Activated CD8-positive, alpha-beta memory T cell treated with anti-CD3 and anti-CD28 coated beads, Interleukin-2, amount 50 U/mL, for 1 hour (primary cell): ENCODE measurements around the gene TMBIM6.
"Not testable (repeated sequence)": the region's sequence is repeated elsewhere in the genome, so short reads cannot be mapped to it uniquely, and the experiment has no call there.

Source experiments
- DNase-seq: peaks from one replicate; pipeline ENCODE4 v3.0.0-alpha.2; 2020; ENCODE audit errors: extremely low read depth

Gene TMBIM6

GRCh38 chr12:49776858-49777257 is 35.5 kb downstream of the TMBIM6 start:
- no peak for DNase-seq

GRCh38 chr12:49777341-49777740 is 36.0 kb downstream of the TMBIM6 start:
- no peak for DNase-seq

- no peak for DNase-seq
Observed at GRCh38 chr12:49777800-49778748, 36.7 kb downstream of the TMBIM6 start.

- DNase-seq, result no peak
Observed at GRCh38 chr12:49779581-49779980, 38.2 kb downstream of the TMBIM6 start.

- DNase-seq, result not testable (repeated sequence)
Observed at GRCh38 chr12:49780914-49781313, 39.6 kb downstream of the TMBIM6 start.

GRCh38 chr12:49783917-49784676 is 42.7 kb downstream of the TMBIM6 start:
- DNase-seq, result no peak

GRCh38 chr12:49784756-49785409 is 43.5 kb downstream of the TMBIM6 start:
- no peak for DNase-seq

- no peak for DNase-seq
Observed at GRCh38 chr12:49787672-49788071, 46.3 kb downstream of the TMBIM6 start.

GRCh38 chr12:49789992-49790391 is 48.6 kb downstream of the TMBIM6 start:
- no peak for DNase-seq

GRCh38 chr12:49790741-49791555 is 49.6 kb downstream of the TMBIM6 start:
- DNase-seq, result no peak

- DNase-seq, result no peak
Observed at GRCh38 chr12:49791700-49792099, 50.3 kb downstream of the TMBIM6 start.

- DNase-seq, result no peak
Observed at GRCh38 chr12:49792181-49792970, 51.0 kb downstream of the TMBIM6 start.

GRCh38 chr12:49792976-49793580 is 51.7 kb downstream of the TMBIM6 start:
- DNase-seq, result no peak

- no peak for DNase-seq
Observed at GRCh38 chr12:49793620-49794019, 52.3 kb downstream of the TMBIM6 start.

GRCh38 chr12:49794021-49794420 is 52.7 kb downstream of the TMBIM6 start:
- no peak for DNase-seq

- no peak for DNase-seq
Observed at GRCh38 chr12:49794811-49795653, 53.7 kb downstream of the TMBIM6 start.

GRCh38 chr12:49795654-49796105 is 54.3 kb downstream of the TMBIM6 start:
- DNase-seq, result no peak

GRCh38 chr12:49796155-49796554 is 54.8 kb downstream of the TMBIM6 start:
- DNase-seq, result no peak
